ENCODE results near the gene CEP85. TPM values are rescaled to one million over a fixed set of nuclear protein-coding genes. Genes with fewer than 3 reads are reported as not detected.

CEP85 gene
- total RNA-seq, 6 donors from 2014 or later, result 10.1 to 16.8 (median 10.7) TPM

GRCh38 chr1:26287033-26287711 is 53.2 kb downstream of the CEP85 start:
- peak overlapping the region; percentile 17 to 97 (median 78) for H3K27ac ChIP-seq
- ATAC-seq (ENCODE audit: low FRiP score in 2 of 2) (peak in 1 of 2 donors; percentile 38), DNase-seq (peak in 1 of 2 donors; percentile 46)
- no peak overlapping the region for H3K4me3 ChIP-seq
- TF ChIP-seq POLR2AphosphoS5 (IDR thresholded peaks at IDR 0.05) (no peak), POLR2A (IDR thresholded peaks at IDR 0.05) (peak in 1 of 4 donors; percentile 17)
- peaks cover 23 to 88% (median 74%) of the 10 kb centered on the region in 4 donors for H3K4me1 ChIP-seq
- no peaks in the 10 kb centered on the region for H3K27me3 ChIP-seq
- peaks cover 0 to 10% (median 2%) of the 10 kb centered on the region in 4 donors for H3K36me3 ChIP-seq
- WGBS, 2 donors, result 49 to 63% methylated on average over 2 to 8 of the region's 8 CpGs
- no peaks in the 10 kb centered on the region for H3K9me3 ChIP-seq

- H3K4me3 ChIP-seq, result no peak overlapping the region
- peaks cover 0 to 4% (median 0%) of the 10 kb centered on the region in 4 donors for H3K36me3 ChIP-seq
- TF ChIP-seq CTCF (IDR thresholded peaks at IDR 0.05) (no peak), POLR2A (IDR thresholded peaks at IDR 0.05) (no peak), POLR2AphosphoS5 (IDR thresholded peaks at IDR 0.05) (no peak), EP300 (IDR thresholded peaks at IDR 0.05) (no peak)
- WGBS, 2 donors, result 86 to 90% methylated on average over 5 of the region's 5 CpGs
- H3K27me3 ChIP-seq, result no peaks in the 10 kb centered on the region
- no peaks in the 10 kb centered on the region for H3K9me3 ChIP-seq
- ATAC-seq (ENCODE audit: low FRiP score in 2 of 2), result no peak
- H3K4me1 ChIP-seq, result peaks cover 23 to 82% (median 71%) of the 10 kb centered on the region in 4 donors
- peak overlapping the region; percentile 78 to 97 (median 84) for H3K27ac ChIP-seq
- no peak for DNase-seq
Measured at GRCh38 chr1:26287811-26288210, 53.8 kb downstream of the CEP85 start.

- peak overlapping the region; percentile 78 to 97 (median 84) for H3K27ac ChIP-seq
- DNase-seq (peak in 1 of 2 donors; percentile 33), ATAC-seq (ENCODE audit: low FRiP score in 2 of 2) (peak in 1 of 2 donors; percentile 10)
- H3K4me1 ChIP-seq, result peaks cover 23 to 77% (median 71%) of the 10 kb centered on the region in 4 donors
- H3K9me3 ChIP-seq, result no peaks in the 10 kb centered on the region
- TF ChIP-seq POLR2AphosphoS5 (IDR thresholded peaks at IDR 0.05) (no peak), POLR2A (IDR thresholded peaks at IDR 0.05) (no peak), CTCF (IDR thresholded peaks at IDR 0.05) (no peak), EP300 (IDR thresholded peaks at IDR 0.05) (no peak)
- H3K36me3 ChIP-seq, result no peaks in the 10 kb centered on the region
- H3K27me3 ChIP-seq, result no peaks in the 10 kb centered on the region
- no peak overlapping the region for H3K4me3 ChIP-seq
- 30 to 65% methylated on average over 3 to 5 of the region's 5 CpGs for WGBS, 2 donors
Measured at GRCh38 chr1:26288311-26288941, 54.4 kb downstream of the CEP85 start.

GRCh38 chr1:26289158-26290059 is 55.4 kb downstream of the CEP85 start:
- Histone ChIP-seq H3K4me1 (peaks cover 17 to 70% (median 61%) of the 10 kb centered on the region in 4 donors), H3K9me3 (no peaks in the 10 kb centered on the region), H3K36me3 (no peaks in the 10 kb centered on the region), H3K27me3 (no peaks in the 10 kb centered on the region), H3K27ac (peak overlapping the region; percentile 78 to 97 (median 84)), H3K4me3 (no peak overlapping the region)
- WGBS, 2 donors, result 73 to 79% methylated on average over 17 to 21 of the region's 21 CpGs
- no peak for TF ChIP-seq EP300 (IDR thresholded peaks at IDR 0.05)
- no peak for TF ChIP-seq CTCF (IDR thresholded peaks at IDR 0.05)
- no peak for TF ChIP-seq POLR2A (IDR thresholded peaks at IDR 0.05)
- TF ChIP-seq POLR2AphosphoS5 (IDR thresholded peaks at IDR 0.05), result no peak
- peak; percentile 57 to 66 for ATAC-seq (ENCODE audit: low FRiP score in 2 of 2)
- peak; percentile 76 to 82 for DNase-seq

Data from upper lobe of left lung (tissue), 6 donors.